ENCODE results near the gene TANC1. TPM values are rescaled to one million over a fixed set of nuclear protein-coding genes. Genes with fewer than 3 reads are reported as not detected.

The TANC1 gene
- total RNA-seq, 1 donor from 2014 or later = not detected

GRCh38 chr2:159004849-159005248, 36.4 kb downstream of the TANC1 start:
- DNase-seq (no peak), ATAC-seq (ENCODE audit: low read depth) (no peak)
- ChIA-PET POLR2A (no interaction called here), CTCF (no interaction called here)
- Mint-ChIP-seq H3K9me3 (peaks cover 8% of the 10 kb centered on the region), H3K36me3 (ENCODE audit: low read depth) (no peaks in the 10 kb centered on the region), H3K4me1 (no peaks in the 10 kb centered on the region), H3K4me3 (no peak overlapping the region), H3K27ac (no peak overlapping the region), H3K27me3 (no peaks in the 10 kb centered on the region)
- intact Hi-C loops (cut with micrococcal nuclease) = no loop called here
- TF ChIP-seq, protein P1, sequence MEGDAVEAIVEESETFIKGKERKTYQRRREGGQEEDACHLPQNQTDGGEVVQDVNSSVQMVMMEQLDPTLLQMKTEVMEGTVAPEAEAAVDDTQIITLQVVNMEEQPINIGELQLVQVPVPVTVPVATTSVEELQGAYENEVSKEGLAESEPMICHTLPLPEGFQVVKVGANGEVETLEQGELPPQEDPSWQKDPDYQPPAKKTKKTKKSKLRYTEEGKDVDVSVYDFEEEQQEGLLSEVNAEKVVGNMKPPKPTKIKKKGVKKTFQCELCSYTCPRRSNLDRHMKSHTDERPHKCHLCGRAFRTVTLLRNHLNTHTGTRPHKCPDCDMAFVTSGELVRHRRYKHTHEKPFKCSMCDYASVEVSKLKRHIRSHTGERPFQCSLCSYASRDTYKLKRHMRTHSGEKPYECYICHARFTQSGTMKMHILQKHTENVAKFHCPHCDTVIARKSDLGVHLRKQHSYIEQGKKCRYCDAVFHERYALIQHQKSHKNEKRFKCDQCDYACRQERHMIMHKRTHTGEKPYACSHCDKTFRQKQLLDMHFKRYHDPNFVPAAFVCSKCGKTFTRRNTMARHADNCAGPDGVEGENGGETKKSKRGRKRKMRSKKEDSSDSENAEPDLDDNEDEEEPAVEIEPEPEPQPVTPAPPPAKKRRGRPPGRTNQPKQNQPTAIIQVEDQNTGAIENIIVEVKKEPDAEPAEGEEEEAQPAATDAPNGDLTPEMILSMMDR (IDR thresholded peaks at IDR 0.05) = no peak

DNA sequence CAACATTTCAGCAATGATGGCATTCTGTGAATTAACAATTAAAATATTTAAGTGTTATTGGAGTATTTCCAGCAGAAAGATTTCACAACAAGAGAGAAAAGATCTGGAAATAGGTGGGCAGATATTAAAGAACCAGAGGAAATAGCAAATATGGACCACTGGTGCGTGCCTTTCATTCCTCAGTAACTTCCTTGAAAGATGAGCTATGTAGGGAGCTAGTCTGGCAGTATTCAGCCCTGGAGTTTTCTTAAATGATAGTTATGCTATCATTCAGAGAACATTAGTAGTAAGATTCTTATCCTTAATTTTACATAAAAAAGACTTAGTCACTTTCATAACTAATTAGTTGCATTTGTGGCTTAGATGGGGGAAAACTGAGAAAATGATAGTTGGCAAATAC, 41.5 kb downstream of the TANC1 start:
- H3K27ac Mint-ChIP-seq = no peak overlapping the region
- ATAC-seq (ENCODE audit: low read depth) (no peak), DNase-seq (no peak)
- H3K36me3 Mint-ChIP-seq (ENCODE audit: low read depth) = peaks cover 2% of the 10 kb centered on the region
- H3K27me3 Mint-ChIP-seq = peaks cover 3% of the 10 kb centered on the region
- H3K4me1 Mint-ChIP-seq = no peaks in the 10 kb centered on the region
- ChIA-PET POLR2A (no interaction called here), CTCF (no interaction called here)
- H3K9me3 Mint-ChIP-seq = peaks cover 12% of the 10 kb centered on the region
- TF ChIP-seq, protein P1 (IDR thresholded peaks at IDR 0.05) = no peak
- intact Hi-C loops (cut with micrococcal nuclease) = no loop called here
- H3K4me3 Mint-ChIP-seq = no peak overlapping the region

- Mint-ChIP-seq H3K36me3 (ENCODE audit: low read depth) (peaks cover 2% of the 10 kb centered on the region), H3K27me3 (peaks cover 3% of the 10 kb centered on the region), H3K4me1 (no peaks in the 10 kb centered on the region), H3K4me3 (no peak overlapping the region), H3K27ac (no peak overlapping the region), H3K9me3 (peaks cover 13% of the 10 kb centered on the region)
- intact Hi-C loops (cut with micrococcal nuclease) = no loop called here
- TF ChIP-seq, protein P1 (IDR thresholded peaks at IDR 0.05) = no peak
- CTCF ChIA-PET = no interaction called here
- DNase-seq (no peak), ATAC-seq (ENCODE audit: low read depth) (no peak)
- POLR2A ChIA-PET = no interaction called here
These were observed 41.9 kb downstream of the TANC1 start for GRCh38 chr2:159010340-159010739.

DNA sequence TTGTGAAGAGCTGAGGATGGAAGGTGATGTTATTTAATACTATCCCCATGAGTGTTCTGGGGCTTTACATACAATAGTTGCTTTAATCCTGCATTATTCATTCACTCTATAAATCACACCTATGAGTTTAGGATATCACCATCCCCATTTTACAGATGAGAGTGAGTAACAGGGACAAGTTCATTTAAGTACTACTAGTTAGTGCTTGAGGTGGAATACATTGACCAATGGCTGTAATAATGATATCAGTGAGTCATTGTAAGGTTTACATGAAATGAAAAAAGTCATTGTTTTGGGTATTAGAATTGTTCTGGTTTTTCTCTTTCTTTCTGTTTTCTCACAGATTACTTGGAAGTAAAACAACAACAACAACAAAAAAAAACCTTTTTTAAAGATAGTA, 42.5 kb downstream of the TANC1 start:
- ChIA-PET POLR2A (no interaction called here), CTCF (no interaction called here)
- H3K4me3 Mint-ChIP-seq = no peak overlapping the region
- H3K36me3 Mint-ChIP-seq (ENCODE audit: low read depth) = peaks cover 2% of the 10 kb centered on the region
- TF ChIP-seq, protein P1 (IDR thresholded peaks at IDR 0.05) = no peak
- peaks cover 18% of the 10 kb centered on the region for H3K9me3 Mint-ChIP-seq
- ATAC-seq (ENCODE audit: low read depth) = no peak
- H3K4me1 Mint-ChIP-seq = no peaks in the 10 kb centered on the region
- no peak for DNase-seq
- H3K27ac Mint-ChIP-seq = no peak overlapping the region
- peaks cover 3% of the 10 kb centered on the region for H3K27me3 Mint-ChIP-seq
- intact Hi-C loops (cut with micrococcal nuclease) = no loop called here

- POLR2A ChIA-PET = no interaction called here
These were observed 43.7 kb downstream of the TANC1 start for GRCh38 chr2:159012142-159012541.

More at GRCh38 chr2:159012142-159012541, 43.7 kb downstream of the TANC1 start:
- intact Hi-C loops (cut with micrococcal nuclease) = no loop called here
- CTCF ChIA-PET = no interaction called here
- Mint-ChIP-seq H3K27me3 (peaks cover 3% of the 10 kb centered on the region), H3K4me3 (no peak overlapping the region), H3K4me1 (no peaks in the 10 kb centered on the region), H3K27ac (no peak overlapping the region), H3K36me3 (ENCODE audit: low read depth) (peaks cover 4% of the 10 kb centered on the region), H3K9me3 (peaks cover 23% of the 10 kb centered on the region)
- DNase-seq (no peak), ATAC-seq (ENCODE audit: low read depth) (no peak)
- TF ChIP-seq, protein P1 (IDR thresholded peaks at IDR 0.05) = no peak

Data from activated B cell treated with CpG ODN at 0.5 μM for 24 hours (primary cell).